IMR-90 (cell line): ENCODE measurements around the gene ABL2. TPM values are rescaled to one million over a fixed set of nuclear protein-coding genes. Genes with fewer than 3 reads are reported as not detected.

Experiments used
- ATAC-seq: fragments of 200-7000 bp; cut with Tn5 transposase; 2 replicates; pipeline ENCODE4 v1.9.1; 2020; ENCODE audit warnings: low read depth, mild to moderate bottlenecking, moderate library complexity
- BruUV-seq: library from RNA; stranded (reverse); fragments of 400-500 nt; replicated peaks from 2 replicates; lab custom pipeline; 2021; lab: Mats Ljungman, UMichigan
- CTCF ChIA-PET: fragments of 300-600 bp; formaldehyde crosslinking; extraction: SDS; loops from one replicate; lab custom pipeline; 2021; ENCODE audit warnings: antibody characterized with exemption; lab: Yijun Ruan, JAX
- POLR2A ChIA-PET: fragments of 300-600 bp; sonication (Branson Sonifier 250); formaldehyde crosslinking; loops from one replicate; lab custom pipeline; 2022; ENCODE audit warnings: antibody characterized with exemption; ENCODE audit not compliant: unreplicated experiment; lab: Charles Lee
- DNase-seq: peaks from one replicate; pipeline ENCODE4 v3.0.0; 2013
- H2AFZ ChIP-seq: replicated peaks from 2 replicates; pipeline ENCODE3; 2013; ENCODE audit warnings: low read length, mild to moderate bottlenecking; ENCODE audit not compliant: poor library complexity
- H2AK5ac ChIP-seq: 2 replicates; pipeline ENCODE4 v1.6.1; 2013; ENCODE audit warnings: low read depth, low read length, inconsistent platforms
- H2AK9ac ChIP-seq: replicated peaks from 2 replicates; pipeline ENCODE3; 2013; ENCODE audit warnings: mild to moderate bottlenecking, low read depth, low read length, moderate library complexity; ENCODE audit not compliant: poor library complexity
- H2BK120ac ChIP-seq: 2 replicates; pipeline ENCODE4 v1.6.1; 2013; ENCODE audit warnings: low read depth, low read length, inconsistent platforms
- H2BK15ac ChIP-seq: 3 replicates; pipeline ENCODE4 v1.6.1; 2013; ENCODE audit warnings: low read depth, low read length, inconsistent platforms
- H2BK20ac ChIP-seq: 2 replicates; pipeline ENCODE4 v1.6.1; 2013; ENCODE audit warnings: low read depth, mild to moderate bottlenecking, inconsistent platforms, low read length, moderate library complexity
- H2BK5ac ChIP-seq: 2 replicates; pipeline ENCODE4 v1.6.1; 2013; ENCODE audit warnings: mild to moderate bottlenecking, low read depth, low read length, inconsistent platforms; ENCODE audit not compliant: poor library complexity, severe bottlenecking
- H3K14ac ChIP-seq: replicated peaks from 2 replicates; pipeline ENCODE4 v1.6.1; 2013; ENCODE audit warnings: low read depth, low read length, inconsistent platforms
- H3K18ac ChIP-seq: 2 replicates; pipeline ENCODE4 v1.6.1; 2013; ENCODE audit warnings: low read depth, low read length, control low read depth
- H3K23ac ChIP-seq: 2 replicates; pipeline ENCODE4 v1.6.1; 2013; ENCODE audit warnings: low read depth, low read length, inconsistent platforms
- H3K27ac ChIP-seq: 2 replicates; pipeline ENCODE4 v1.5.1; 2013; ENCODE audit warnings: mild to moderate bottlenecking, control low read depth, low read length; ENCODE audit not compliant: insufficient read depth
- H3K27me3 ChIP-seq: 2 replicates; pipeline ENCODE4 v1.6.1; 2013; ENCODE audit warnings: low read length; ENCODE audit not compliant: control insufficient read depth, insufficient read depth
- H3K36me3 ChIP-seq: 2 replicates; pipeline ENCODE4 v1.6.1; 2013; ENCODE audit warnings: low read length, mixed read lengths; ENCODE audit not compliant: control insufficient read depth, insufficient read depth
- H3K4ac ChIP-seq: 2 replicates; pipeline ENCODE4 v1.6.1; 2013; ENCODE audit warnings: low read depth, low read length, inconsistent platforms
- H3K4me1 ChIP-seq: 2 replicates; pipeline ENCODE4 v1.6.1; 2013; ENCODE audit warnings: low read length, mixed read lengths; ENCODE audit not compliant: control insufficient read depth, insufficient read depth
- H3K4me2 ChIP-seq: 2 replicates; pipeline ENCODE4 v1.6.1; 2013; ENCODE audit warnings: low read depth, mild to moderate bottlenecking, control low read depth, low read length, moderate library complexity
- H3K4me3 ChIP-seq: 2 replicates; pipeline ENCODE4 v1.5.1; 2013; ENCODE audit warnings: low read depth, mild to moderate bottlenecking, control low read depth, low read length, moderate library complexity; ENCODE audit not compliant: insufficient read depth
- H3K56ac ChIP-seq: 2 replicates; pipeline ENCODE4 v1.6.1; 2013; ENCODE audit warnings: low read length, inconsistent platforms; ENCODE audit not compliant: insufficient read depth; ENCODE audit errors: extremely low read depth
- H3K79me1 ChIP-seq, 2 experiments: 2 replicates each; pipeline ENCODE4 v1.6.1; 2013; ENCODE audit warnings: low read length in 2 of 2, inconsistent platforms in 1 of 2, low read depth in 1 of 2
- H3K9ac ChIP-seq: 2 replicates; pipeline ENCODE4 v1.6.1; 2013; ENCODE audit warnings: low read depth, low read length, control low read depth
- H3K9me1 ChIP-seq: 2 replicates; pipeline ENCODE4 v1.6.1; 2013; ENCODE audit warnings: low read length, inconsistent platforms; ENCODE audit not compliant: insufficient read depth
- H3K9me3 ChIP-seq: 2 replicates; pipeline ENCODE4 v1.6.1; 2013; ENCODE audit warnings: low read length; ENCODE audit not compliant: control insufficient read depth, insufficient read depth
- H4K20me1 ChIP-seq: 2 replicates; pipeline ENCODE4 v1.6.1; 2013; ENCODE audit warnings: low read length, inconsistent platforms; ENCODE audit not compliant: insufficient read depth
- H4K5ac ChIP-seq: 2 replicates; pipeline ENCODE4 v1.6.1; 2013; ENCODE audit warnings: mild to moderate bottlenecking, low read depth, low read length, control low read depth
- H4K8ac ChIP-seq, 2 experiments: 2 replicates each; pipeline ENCODE4 v1.6.1; 2013; ENCODE audit warnings: low read depth in 2 of 2, low read length in 2 of 2, control low read depth in 1 of 2, inconsistent platforms in 1 of 2
- H4K91ac ChIP-seq: 2 replicates; pipeline ENCODE4 v1.6.1; 2013; ENCODE audit warnings: low read depth, low read length, inconsistent platforms; ENCODE audit not compliant: insufficient read depth
- BHLHE40 ChIP-seq: fragments of 150-350 bp; IDR thresholded peaks from 2 replicates; pipeline ENCODE4 v1.6.1; 2016; ENCODE audit warnings: mild to moderate bottlenecking, low read depth, low read length
- CEBPB ChIP-seq: IDR thresholded peaks from 2 replicates; pipeline ENCODE4 v1.6.1; 2012; ENCODE audit warnings: low read depth, low read length, improper control_type of control experiment
- CHD1 ChIP-seq: IDR thresholded peaks from 2 replicates; pipeline ENCODE4 v1.6.1; 2012; ENCODE audit warnings: low read depth, low read length, improper control_type of control experiment
- CTCF ChIP-seq: conservative IDR thresholded peaks from 2 replicates; pipeline ENCODE4 v1.5.1; 2012; ENCODE audit warnings: mild to moderate bottlenecking, low read depth, low read length, improper control_type of control experiment
- ELK1 ChIP-seq: fragments of 150-350 bp; IDR thresholded peaks from 2 replicates; pipeline ENCODE4 v1.6.1; 2016; ENCODE audit warnings: low read depth, mild to moderate bottlenecking, low read length, moderate library complexity, borderline replicate concordance
- FOS ChIP-seq: fragments of 150-350 bp; IDR thresholded peaks from 2 replicates; pipeline ENCODE4 v1.6.1; 2016; ENCODE audit warnings: low read depth, low read length
- MAFK ChIP-seq: IDR thresholded peaks from 2 replicates; pipeline ENCODE4 v1.6.1; 2012; ENCODE audit warnings: low read depth, low read length, improper control_type of control experiment
- MAZ ChIP-seq: IDR thresholded peaks from 2 replicates; pipeline ENCODE4 v1.6.1; 2012; ENCODE audit warnings: low read depth, mild to moderate bottlenecking, low read length, improper control_type of control experiment, moderate library complexity, borderline replicate concordance
- MXI1 ChIP-seq: IDR thresholded peaks from 2 replicates; pipeline ENCODE4 v1.6.1; 2012; ENCODE audit warnings: low read depth, mild to moderate bottlenecking, low read length, moderate library complexity, borderline replicate concordance
- NFE2L2 ChIP-seq: fragments of 150-350 bp; IDR thresholded peaks from 2 replicates; pipeline ENCODE4 v1.6.1; 2016; ENCODE audit warnings: low read depth, mild to moderate bottlenecking, low read length
- POLR2A ChIP-seq: IDR thresholded peaks from 2 replicates; pipeline ENCODE4 v1.6.1; 2012; ENCODE audit warnings: mild to moderate bottlenecking, low read depth, low read length
- RAD21 ChIP-seq: IDR thresholded peaks from 2 replicates; pipeline ENCODE4 v1.6.1; 2012; ENCODE audit warnings: low read length, improper control_type of control experiment
- RCOR1 ChIP-seq: IDR thresholded peaks from 2 replicates; pipeline ENCODE4 v1.6.1; 2012; ENCODE audit warnings: mild to moderate bottlenecking, low read length, improper control_type of control experiment; ENCODE audit not compliant: insufficient replicate concordance
- RFX5 ChIP-seq: IDR thresholded peaks from 2 replicates; pipeline ENCODE4 v1.8.0; 2012; ENCODE audit warnings: low read depth, mild to moderate bottlenecking, low read length, moderate library complexity
- SMC3 ChIP-seq: fragments of 150-350 bp; IDR thresholded peaks from 2 replicates; pipeline ENCODE4 v1.6.1; 2016; ENCODE audit warnings: low read depth, mild to moderate bottlenecking, antibody characterized with exemption, low read length, moderate library complexity
- USF2 ChIP-seq: fragments of 150-350 bp; IDR thresholded peaks from 2 replicates; pipeline ENCODE4 v1.6.1; 2017; ENCODE audit warnings: mild to moderate bottlenecking, antibody characterized with exemption, low read length, low read depth
- WGBS, 2 experiments: methylation state at CpG; one replicate each; pipeline versions ENCODE4 v1.1.5 to v1.1.7; 2013; ENCODE audit warnings: missing lambda C conversion rate in 2 of 2; ENCODE audit not compliant: insufficient read length in 1 of 2; ENCODE audit errors: extremely low coverage in 2 of 2; 5-methylcytosine and 5-hydroxymethylcytosine counted together
- dilution Hi-C: fragments of 300-500 bp; cut with HindIII; formaldehyde crosslinking; loops from one replicate; pipeline ENCODE4 v1.14.3; 2018; ENCODE audit warnings: low sequenced_read_pairs; ENCODE audit not compliant: unreplicated experiment
- in situ Hi-C: fragments of 300-500 bp; cut with MboI; formaldehyde crosslinking; loops from 3 replicates; pipeline ENCODE4 v1.14.3; 2019; ENCODE audit warnings: low sequenced_read_pairs, inconsistent platforms, mixed read lengths
- intact Hi-C: fragments of 100-400 bp; cut with micrococcal nuclease; formaldehyde crosslinking; loops from 2 replicates; pipeline ENCODE4 v1.10.0; 2022
- polyA plus RNA-seq, 3 experiments: library from polyadenylated mRNA; depleted of rRNA; stranded (reverse); fragments of >200 nt; gene quantifications; 2 replicates each; pipeline ENCODE4 v1.2.3, GENCODE V29; 2012; ENCODE audit warnings: low replicate concordance in 1 of 3
- total RNA-seq: library from RNA; depleted of rRNA; stranded (reverse); fragments of >200 nt; gene quantifications from 2 replicates; pipeline ENCODE4 v1.2.3, GENCODE V29; 2012

The ABL2 gene
- total and polyA plus RNA-seq, 2 of the 4 experiments (the other 2 are of a cell fraction), result 9.7 to 110 TPM

- Histone ChIP-seq H3K79me1 (peaks cover 13 to 31% of the 10 kb centered on the region in 2 experiments), H4K20me1 (no peaks in the 10 kb centered on the region; the same call in 1 of the 2 replicates), H2AFZ (no peak overlapping the region), H3K14ac (no peak overlapping the region), H3K27ac (no peak overlapping the region), H2BK15ac (no peak overlapping the region), H3K27me3 (no peaks in the 10 kb centered on the region), H2AK9ac (no peak overlapping the region), H2AK5ac (no peak overlapping the region), H3K9me1 (0 out of 2 replicates have a peak, but pooled peaks cover 4% of the 10 kb centered on the region), H2BK20ac (no peak overlapping the region), H3K4me2 (no peak overlapping the region), H3K56ac (no peak overlapping the region), H4K8ac (no peak overlapping the region), H4K5ac (no peak overlapping the region), H3K36me3 (no peaks in the 10 kb centered on the region), H2BK120ac (no peak overlapping the region), H3K9me3 (no peaks in the 10 kb centered on the region), H3K9ac (no peak overlapping the region), H3K4me1 (no peaks in the 10 kb centered on the region), H4K91ac (no peak overlapping the region), H2BK5ac (no peak overlapping the region), H3K4me3 (no peak overlapping the region), H3K18ac (no peak overlapping the region), H3K4ac (no peak overlapping the region), H3K23ac (no peak overlapping the region)
- BruUV-seq, result no TSS peak
- ATAC-seq (no peak), DNase-seq (no peak)
- in situ Hi-C loops, result no loop called here
- ChIA-PET CTCF (interaction anchor here (0.8 kb wide), 2 partner anchors 73 to 74 kb away, joined by 3 read pairs; no protein-coding TSS in a partner anchor), POLR2A (no interaction called here)
- no peak for TF ChIP-seq FOS
- no peak for TF ChIP-seq RFX5
- TF ChIP-seq MAZ, result no peak
- TF ChIP-seq POLR2A, result no peak
- no peak for TF ChIP-seq MAFK
- no peak for TF ChIP-seq MXI1
- TF ChIP-seq RCOR1, result no peak
- TF ChIP-seq CEBPB, result no peak
- TF ChIP-seq CTCF, result no peak
- TF ChIP-seq ELK1, result no peak
- TF ChIP-seq SMC3, result no peak
- no peak for TF ChIP-seq BHLHE40
- TF ChIP-seq NFE2L2, result no peak
- TF ChIP-seq RAD21, result no peak
- no peak for TF ChIP-seq CHD1
- no peak for TF ChIP-seq USF2
- WGBS, 2 experiments, result no CpG with 5 or more reads among the region's 2 CpGs
- intact Hi-C loops, result loop anchor here (1.0 kb wide), 2 partner anchors 73 to 652 kb away; no protein-coding TSS in a partner anchor
- dilution Hi-C loops, result no loop called here
Observed at GRCh38 chr1:179194068-179194537, 35.4 kb downstream of the ABL2 start.
